IPS-15b (cell line): ENCODE data around the gene PCCB.
A peak's percentile ranks its signal among the peaks of the same experiment; 100 is the strongest.
"Not testable (repeated sequence)": the region's sequence is repeated elsewhere in the genome, so short reads cannot be mapped to it uniquely, and the experiment has no call there.

ENCODE experiments used
- H3K27me3 ChIP-seq: one replicate; pipeline ENCODE4 v1.6.1; 2013; ENCODE audit warnings: low read length; ENCODE audit not compliant: control insufficient read depth, insufficient read depth
- H3K36me3 ChIP-seq: one replicate; pipeline ENCODE4 v1.6.1; 2013; ENCODE audit warnings: low read length; ENCODE audit not compliant: control insufficient read depth, insufficient read depth
- H3K4me1 ChIP-seq: one replicate; pipeline ENCODE4 v1.6.1; 2013; ENCODE audit warnings: mild to moderate bottlenecking, low read length; ENCODE audit not compliant: control insufficient read depth, insufficient read depth
- H3K4me3 ChIP-seq: one replicate; pipeline ENCODE4 v1.5.1; 2013; ENCODE audit warnings: low read depth, low read length
- H3K9ac ChIP-seq: one replicate; pipeline ENCODE4 v1.6.1; 2013; ENCODE audit warnings: low read depth, mild to moderate bottlenecking, low read length
- H3K9me3 ChIP-seq: one replicate; pipeline ENCODE4 v1.6.1; 2013; ENCODE audit warnings: mild to moderate bottlenecking, low read length; ENCODE audit not compliant: control insufficient read depth, insufficient read depth

The PCCB gene

GRCh38 chr3:136250059-136250902, at the start of gene PCCB:
TSS of gene PCCB (plus strand) at chr3:136250340. CDS start at chr3:136250376, 36 bp downstream.
- Histone ChIP-seq H3K9me3 (no peaks in the 10 kb centered on the region), H3K27me3 (no peaks in the 10 kb centered on the region), H3K4me3 (peak within 1 kb of the TSS; percentile 84), H3K9ac (peak within 1 kb of the TSS; percentile 83), H3K4me1 (peaks cover 10% of the 10 kb centered on the region), H3K36me3 (no peaks in the 10 kb centered on the region)

- no peaks in the 10 kb centered on the region for H3K27me3 ChIP-seq
- H3K36me3 ChIP-seq: no peaks in the 10 kb centered on the region
- H3K4me3 ChIP-seq: no peak overlapping the region
- no peak overlapping the region for H3K9ac ChIP-seq
- H3K4me1 ChIP-seq: no peaks in the 10 kb centered on the region
- no peaks in the 10 kb centered on the region for H3K9me3 ChIP-seq
Measured at GRCh38 chr3:136207489-136208115, 42.5 kb upstream of the PCCB start.

- Histone ChIP-seq H3K9me3 (no peaks in the 10 kb centered on the region), H3K27me3 (no peaks in the 10 kb centered on the region), H3K4me3 (no peak overlapping the region), H3K9ac (no peak overlapping the region), H3K4me1 (no peaks in the 10 kb centered on the region), H3K36me3 (no peaks in the 10 kb centered on the region)
Measured at GRCh38 chr3:136209921-136210320, 40.2 kb upstream of the PCCB start.

- Histone ChIP-seq H3K36me3 (no peaks in the 10 kb centered on the region), H3K9ac (no peak overlapping the region), H3K27me3 (no peaks in the 10 kb centered on the region), H3K9me3 (no peaks in the 10 kb centered on the region), H3K4me1 (no peaks in the 10 kb centered on the region), H3K4me3 (no peak overlapping the region)
Measured at GRCh38 chr3:136211547-136211946, 38.6 kb upstream of the PCCB start.

- H3K4me1 ChIP-seq, H3K36me3 ChIP-seq, H3K27me3 ChIP-seq, H3K9ac ChIP-seq, H3K4me3 ChIP-seq, H3K9me3 ChIP-seq: not testable (repeated sequence)
Measured at GRCh38 chr3:136222746-136223145, 27.4 kb upstream of the PCCB start.

- no peaks in the 10 kb centered on the region for H3K27me3 ChIP-seq
- no peak overlapping the region for H3K4me3 ChIP-seq
- peaks cover 3% of the 10 kb centered on the region for H3K4me1 ChIP-seq
- H3K36me3 ChIP-seq: no peaks in the 10 kb centered on the region
- no peak overlapping the region for H3K9ac ChIP-seq
- H3K9me3 ChIP-seq: no peaks in the 10 kb centered on the region
Measured at GRCh38 chr3:136232413-136232812, 17.7 kb upstream of the PCCB start.

GRCh38 chr3:136235545-136235944, 14.6 kb upstream of the PCCB start:
- Histone ChIP-seq H3K27me3 (peaks cover 8% of the 10 kb centered on the region), H3K36me3 (no peaks in the 10 kb centered on the region), H3K9me3 (no peaks in the 10 kb centered on the region), H3K9ac (no peak overlapping the region), H3K4me1 (peaks cover 14% of the 10 kb centered on the region), H3K4me3 (no peak overlapping the region)

- Histone ChIP-seq H3K27me3 (peaks cover 9% of the 10 kb centered on the region), H3K9me3 (no peaks in the 10 kb centered on the region), H3K9ac (no peak overlapping the region), H3K36me3 (no peaks in the 10 kb centered on the region), H3K4me1 (peaks cover 14% of the 10 kb centered on the region), H3K4me3 (no peak overlapping the region)
Measured at GRCh38 chr3:136236109-136236508, 14.0 kb upstream of the PCCB start.

- Histone ChIP-seq H3K9ac (no peak overlapping the region), H3K4me1 (peaks cover 14% of the 10 kb centered on the region), H3K4me3 (no peak overlapping the region), H3K36me3 (no peaks in the 10 kb centered on the region), H3K9me3 (no peaks in the 10 kb centered on the region), H3K27me3 (peaks cover 9% of the 10 kb centered on the region)
Measured at GRCh38 chr3:136237103-136237502, 13.0 kb upstream of the PCCB start.

GRCh38 chr3:136237961-136238649, 12.0 kb upstream of the PCCB start:
- Histone ChIP-seq H3K9ac (no peak overlapping the region), H3K36me3 (no peaks in the 10 kb centered on the region), H3K9me3 (no peaks in the 10 kb centered on the region), H3K27me3 (peaks cover 9% of the 10 kb centered on the region), H3K4me1 (peaks cover 14% of the 10 kb centered on the region), H3K4me3 (no peak overlapping the region)

GRCh38 chr3:136239094-136239493, 11.0 kb upstream of the PCCB start:
- Histone ChIP-seq H3K36me3 (no peaks in the 10 kb centered on the region), H3K4me3 (no peak overlapping the region), H3K27me3 (peaks cover 9% of the 10 kb centered on the region), H3K9ac (no peak overlapping the region), H3K9me3 (no peaks in the 10 kb centered on the region), H3K4me1 (peaks cover 14% of the 10 kb centered on the region)
